22Rv1 (cell line): ENCODE measurements around the gene LRP8.

Source experiments
- H3K27ac ChIP-seq: fragments of 450-650 bp; 2 replicates; pipeline ENCODE4 v1.5.1; 2017
- CTCF ChIP-seq: fragments of 450-650 bp; IDR thresholded peaks from 2 replicates; pipeline ENCODE4 v1.5.1; 2017; ENCODE audit warnings: mild to moderate bottlenecking
- ZFX ChIP-seq: fragments of 450-650 bp; IDR thresholded peaks from 2 replicates; pipeline ENCODE4 v1.6.1; 2017; ENCODE audit warnings: antibody characterized with exemption, borderline replicate concordance

LRP8 gene

GRCh38 chr1:53328009-53328461 lies at the start of gene LRP8:
LRP8 (minus strand) TSS chr1:53328070; CDS start chr1:53327912, 158 bp downstream.
- peak within 1 kb of the TSS; percentile 66 for H3K27ac ChIP-seq
- TF ChIP-seq ZFX (no peak), CTCF (no peak)

- no peak overlapping the region for H3K27ac ChIP-seq
- no peak for TF ChIP-seq ZFX
- no peak for TF ChIP-seq CTCF
Measured at GRCh38 chr1:53377438-53377841, 49.6 kb upstream of the LRP8 start.

- no peak overlapping the region for H3K27ac ChIP-seq
- no peak for TF ChIP-seq ZFX
- TF ChIP-seq CTCF = no peak
Measured at GRCh38 chr1:53376742-53377437, 49.0 kb upstream of the LRP8 start.

- H3K27ac ChIP-seq = no peak overlapping the region
- no peak for TF ChIP-seq ZFX
- no peak for TF ChIP-seq CTCF
Measured at GRCh38 chr1:53376041-53376461, 48.2 kb upstream of the LRP8 start.

GRCh38 chr1:53375440-53375839 lies 47.6 kb upstream of the LRP8 start:
- TF ChIP-seq CTCF = no peak
- TF ChIP-seq ZFX = no peak
- H3K27ac ChIP-seq = no peak overlapping the region

- TF ChIP-seq ZFX = no peak
- H3K27ac ChIP-seq = no peak overlapping the region
Measured at GRCh38 chr1:53373246-53373645, 45.4 kb upstream of the LRP8 start.

GRCh38 chr1:53372501-53372951 lies 44.7 kb upstream of the LRP8 start:
- no peak overlapping the region for H3K27ac ChIP-seq
- TF ChIP-seq CTCF = no peak
- no peak for TF ChIP-seq ZFX

- no peak overlapping the region for H3K27ac ChIP-seq
- TF ChIP-seq CTCF (no peak), ZFX (no peak)
Measured at GRCh38 chr1:53371851-53372250, 44.0 kb upstream of the LRP8 start.
